ENCODE data around the gene DDR1.

GRCh38 chr6:30894935-30895334 lies 10.6 kb downstream of the DDR1 start:
- TF ChIP-seq CTCF (conservative IDR thresholded peaks at IDR 0.05; ENCODE audit: low read depth in 2 of 2) (no peak), POLR2AphosphoS5 (IDR thresholded peaks at IDR 0.05; ENCODE audit: low read depth) (no peak), NANOG (IDR thresholded peaks at IDR 0.05; ENCODE audit: borderline replicate concordance) (no peak), CREB1 (CRISPR knock-in tag; IDR thresholded peaks at IDR 0.05; ENCODE audit: low read depth) (no peak), EZH2 (IDR thresholded peaks at IDR 0.05; ENCODE audit: low read depth, unreplicated experiment) (no peak)

All from GM23338 (cell line).